ENCODE results near the gene STYXL2. TPM values are rescaled to one million over a fixed set of nuclear protein-coding genes. Genes with fewer than 3 reads are reported as not detected.

The STYXL2 gene
- total and polyA plus RNA-seq, 8 donors, result 0.12 to 1.3 (median 0.66) TPM; not detected in 1

DNA sequence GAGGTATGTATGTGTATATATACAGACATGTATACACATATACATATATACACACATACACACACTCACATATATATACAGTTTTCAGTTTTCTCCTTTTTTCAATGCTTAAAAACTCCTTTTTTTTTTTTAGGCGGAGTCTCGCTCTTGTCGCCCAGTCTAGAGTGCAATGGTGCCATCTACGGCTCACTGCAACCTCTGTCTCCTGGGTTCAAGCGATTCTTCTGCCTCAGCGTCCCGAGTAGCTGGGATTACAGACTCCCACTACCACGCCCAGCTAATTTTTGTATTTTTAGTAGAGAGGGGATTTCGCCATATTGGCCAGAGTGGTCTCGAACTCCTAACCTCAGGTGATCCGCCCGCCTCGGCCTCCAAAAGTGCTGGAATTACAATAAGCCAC, 27.0 kb downstream of the STYXL2 start:
- no peaks in the 10 kb centered on the region for H3K9me3 ChIP-seq
- no peak for ATAC-seq
- H3K27ac ChIP-seq, result no peak overlapping the region
- H3K36me3 ChIP-seq, result no peaks in the 10 kb centered on the region
- peaks cover 0 to 26% of the 10 kb centered on the region in 2 donors for H3K27me3 ChIP-seq
- no peak for DNase-seq
- H3K4me1 ChIP-seq, result peaks cover 3 to 11% of the 10 kb centered on the region in 2 donors
- intact Hi-C loops (cut with DNase I), result no loop called here
- peak overlapping the region; percentile 8 to 36 for H3K4me3 ChIP-seq
- TF ChIP-seq, protein P1, sequence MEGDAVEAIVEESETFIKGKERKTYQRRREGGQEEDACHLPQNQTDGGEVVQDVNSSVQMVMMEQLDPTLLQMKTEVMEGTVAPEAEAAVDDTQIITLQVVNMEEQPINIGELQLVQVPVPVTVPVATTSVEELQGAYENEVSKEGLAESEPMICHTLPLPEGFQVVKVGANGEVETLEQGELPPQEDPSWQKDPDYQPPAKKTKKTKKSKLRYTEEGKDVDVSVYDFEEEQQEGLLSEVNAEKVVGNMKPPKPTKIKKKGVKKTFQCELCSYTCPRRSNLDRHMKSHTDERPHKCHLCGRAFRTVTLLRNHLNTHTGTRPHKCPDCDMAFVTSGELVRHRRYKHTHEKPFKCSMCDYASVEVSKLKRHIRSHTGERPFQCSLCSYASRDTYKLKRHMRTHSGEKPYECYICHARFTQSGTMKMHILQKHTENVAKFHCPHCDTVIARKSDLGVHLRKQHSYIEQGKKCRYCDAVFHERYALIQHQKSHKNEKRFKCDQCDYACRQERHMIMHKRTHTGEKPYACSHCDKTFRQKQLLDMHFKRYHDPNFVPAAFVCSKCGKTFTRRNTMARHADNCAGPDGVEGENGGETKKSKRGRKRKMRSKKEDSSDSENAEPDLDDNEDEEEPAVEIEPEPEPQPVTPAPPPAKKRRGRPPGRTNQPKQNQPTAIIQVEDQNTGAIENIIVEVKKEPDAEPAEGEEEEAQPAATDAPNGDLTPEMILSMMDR (IDR thresholded peaks at IDR 0.05), result no peak

DNA sequence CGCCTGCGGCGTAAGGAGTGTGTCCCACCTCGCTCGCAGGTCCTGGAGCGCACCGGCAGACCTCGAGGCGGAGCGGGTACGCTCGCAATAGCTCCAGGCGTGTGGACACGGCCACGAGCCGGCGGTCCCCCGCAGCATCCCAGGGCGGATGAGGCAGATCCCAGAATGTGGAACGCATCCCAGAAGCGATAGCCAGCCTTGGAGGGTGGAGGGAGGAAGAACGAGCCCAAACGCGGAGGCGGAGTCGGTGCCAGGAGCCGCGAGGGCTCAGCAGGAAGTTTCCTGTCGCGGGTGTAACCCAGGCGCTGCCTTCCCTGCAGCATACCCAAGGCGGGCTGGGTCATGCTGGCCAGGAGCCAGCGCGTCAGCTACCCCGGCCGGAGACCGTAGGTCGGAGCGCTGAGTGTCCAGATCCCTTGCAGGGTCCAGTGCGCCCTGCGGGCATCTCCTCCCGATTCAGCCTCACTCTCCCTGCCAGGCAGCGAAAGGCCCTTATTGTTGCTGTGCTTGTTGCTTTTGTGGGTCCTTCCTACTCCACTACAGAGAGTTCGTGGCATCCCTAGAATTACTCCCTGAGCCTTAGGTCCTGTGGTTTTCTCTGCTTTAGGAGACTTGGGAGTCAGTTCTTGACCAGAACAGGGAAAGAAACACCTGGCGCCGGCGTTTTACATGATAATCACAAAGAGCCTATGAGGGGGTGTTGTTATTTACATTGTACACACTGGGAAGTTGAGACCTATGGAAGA, 27.7 kb downstream of the STYXL2 start:
- H3K27ac ChIP-seq, result no peak overlapping the region
- peaks cover 0 to 26% of the 10 kb centered on the region in 2 donors for H3K27me3 ChIP-seq
- DNase-seq (peak; percentile 32 to 88 (median 52)), ATAC-seq (peak; percentile 92)
- intact Hi-C loops (cut with DNase I), result no loop called here
- no peaks in the 10 kb centered on the region for H3K9me3 ChIP-seq
- TF ChIP-seq, protein P1 (IDR thresholded peaks at IDR 0.05), result no peak
- no peaks in the 10 kb centered on the region for H3K36me3 ChIP-seq
- H3K4me3 ChIP-seq, result peak overlapping the region; percentile 8 to 36
- peaks cover 3 to 11% of the 10 kb centered on the region in 2 donors for H3K4me1 ChIP-seq

DNA sequence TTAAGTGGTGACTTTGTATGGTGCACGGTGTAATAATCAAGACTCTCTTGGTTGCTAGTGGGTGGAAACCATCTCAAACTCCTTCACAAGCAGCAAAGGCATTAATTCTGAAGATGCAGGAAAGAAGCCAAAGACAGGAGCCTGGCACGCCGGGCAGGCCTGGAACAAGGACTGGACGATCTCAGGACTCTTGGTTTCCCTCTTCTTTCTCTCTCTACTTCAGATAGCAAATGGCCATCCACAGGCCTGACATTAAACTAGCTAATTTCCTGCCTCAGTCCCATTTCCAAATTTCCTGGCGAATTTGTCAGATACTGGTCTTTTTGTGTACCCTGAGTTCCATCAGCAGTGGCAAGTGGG, 28.2 kb downstream of the STYXL2 start:
- H3K27ac ChIP-seq, result no peak overlapping the region
- DNase-seq, result no peak
- TF ChIP-seq, protein P1 (IDR thresholded peaks at IDR 0.05), result no peak
- H3K4me1 ChIP-seq, result peaks cover 3 to 11% of the 10 kb centered on the region in 2 donors
- no peak for ATAC-seq
- no peaks in the 10 kb centered on the region for H3K36me3 ChIP-seq
- no peaks in the 10 kb centered on the region for H3K9me3 ChIP-seq
- no peak overlapping the region for H3K4me3 ChIP-seq
- peaks cover 0 to 26% of the 10 kb centered on the region in 2 donors for H3K27me3 ChIP-seq
- intact Hi-C loops (cut with DNase I), result no loop called here

DNA sequence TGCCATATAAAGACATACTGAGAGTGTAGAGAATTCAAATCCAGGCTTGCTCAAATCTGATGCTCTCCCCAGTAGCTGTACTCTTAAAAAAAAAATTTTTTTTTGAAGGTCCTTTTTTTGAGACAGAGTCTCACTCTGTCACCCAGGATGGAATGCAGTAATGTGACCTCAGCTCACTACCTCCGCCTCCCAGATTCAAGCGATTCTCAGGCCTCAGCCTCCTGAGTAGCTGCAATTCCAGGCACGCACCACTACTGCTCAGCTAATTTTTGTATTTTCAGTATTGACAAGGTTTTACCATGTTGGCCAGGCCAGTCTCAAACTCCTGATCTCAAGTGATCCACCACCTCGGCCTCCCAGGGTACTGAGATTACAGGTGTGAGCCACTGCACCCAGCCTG, 28.7 kb downstream of the STYXL2 start:
- Histone ChIP-seq H3K27ac (no peak overlapping the region), H3K9me3 (no peaks in the 10 kb centered on the region), H3K36me3 (no peaks in the 10 kb centered on the region), H3K4me1 (peaks cover 3 to 11% of the 10 kb centered on the region in 2 donors), H3K27me3 (peaks cover 0 to 26% of the 10 kb centered on the region in 2 donors), H3K4me3 (no peak overlapping the region)
- DNase-seq (no peak), ATAC-seq (no peak)
- TF ChIP-seq, protein P1 (IDR thresholded peaks at IDR 0.05), result no peak
- intact Hi-C loops (cut with DNase I), result no loop called here

DNA sequence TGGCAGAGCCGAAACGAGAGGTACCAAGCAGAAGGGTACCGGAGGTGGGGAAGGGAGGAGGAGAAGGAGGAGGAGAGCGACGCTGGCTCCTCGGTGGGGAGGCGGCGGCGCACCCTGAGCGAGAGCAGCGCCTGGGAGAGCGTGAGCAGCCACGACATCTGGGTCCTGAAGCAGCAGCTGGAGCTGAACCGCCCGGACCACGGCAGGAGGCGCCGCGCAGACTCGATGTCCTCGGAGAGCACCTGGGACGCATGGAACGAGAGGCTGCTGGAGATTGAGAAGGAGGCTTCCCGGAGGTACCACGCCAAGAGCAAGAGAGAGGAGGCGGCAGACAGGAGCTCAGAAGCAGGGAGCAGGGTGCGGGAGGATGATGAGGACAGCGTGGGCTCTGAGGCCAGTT, 32.4 kb downstream of the STYXL2 start:
- intact Hi-C loops (cut with DNase I), result no loop called here
- no peak for ATAC-seq
- Histone ChIP-seq H3K4me1 (peaks cover under 1 to 6% of the 10 kb centered on the region in 2 donors), H3K4me3 (no peak overlapping the region), H3K36me3 (no peaks in the 10 kb centered on the region), H3K27ac (no peak overlapping the region), H3K9me3 (no peaks in the 10 kb centered on the region), H3K27me3 (peaks cover 5 to 9% of the 10 kb centered on the region in 2 donors)
- peak in 1 of 4 donors; percentile 77 for DNase-seq
- TF ChIP-seq, protein P1 (IDR thresholded peaks at IDR 0.05), result no peak
